Astrocyte of the spinal cord (primary cell): ENCODE measurements around the gene EFHD1.

Source experiments
- DNase-seq: peaks from one replicate; pipeline ENCODE4 v3.0.0; 2011; ENCODE audit warnings: low read depth, low spot score
- H3K4me3 ChIP-seq: 2 replicates; pipeline ENCODE4 v1.5.1; 2011; ENCODE audit warnings: low read depth, mild to moderate bottlenecking, low read length, moderate library complexity
- CTCF ChIP-seq: IDR thresholded peaks from 2 replicates; pipeline ENCODE4 v1.5.1; 2012; ENCODE audit warnings: low read depth, mild to moderate bottlenecking, low read length, inconsistent platforms
- in situ Hi-C: cut with HindIII; loops from 2 replicates; pipeline ENCODE4 v1.10.0; 2017; ENCODE audit warnings: low sequenced_read_pairs

EFHD1 gene

DNA sequence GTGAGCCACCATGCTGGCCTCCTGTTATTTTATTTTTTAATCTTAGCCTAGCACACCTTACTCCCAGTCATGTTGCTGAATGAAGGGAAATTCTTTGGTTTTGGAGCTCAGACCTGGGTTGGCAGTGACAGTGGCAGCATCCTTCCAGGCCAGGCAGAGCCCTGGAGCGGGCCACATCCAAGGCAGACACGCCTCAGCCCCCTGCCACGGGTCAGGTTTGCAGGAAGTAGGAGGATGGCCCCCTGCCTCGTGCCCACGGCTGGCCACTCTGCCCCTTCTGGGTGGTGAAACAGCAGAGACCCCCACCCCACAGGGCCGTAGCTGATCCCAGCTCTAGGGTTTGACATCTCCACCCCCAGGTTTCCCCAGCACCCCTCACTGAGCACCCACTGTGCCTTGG is 11.7 kb downstream of the EFHD1 start:
- TF ChIP-seq CTCF = no peak
- DNase-seq = no peak
- in situ Hi-C loops = no loop called here
- no peak overlapping the region for H3K4me3 ChIP-seq

DNA sequence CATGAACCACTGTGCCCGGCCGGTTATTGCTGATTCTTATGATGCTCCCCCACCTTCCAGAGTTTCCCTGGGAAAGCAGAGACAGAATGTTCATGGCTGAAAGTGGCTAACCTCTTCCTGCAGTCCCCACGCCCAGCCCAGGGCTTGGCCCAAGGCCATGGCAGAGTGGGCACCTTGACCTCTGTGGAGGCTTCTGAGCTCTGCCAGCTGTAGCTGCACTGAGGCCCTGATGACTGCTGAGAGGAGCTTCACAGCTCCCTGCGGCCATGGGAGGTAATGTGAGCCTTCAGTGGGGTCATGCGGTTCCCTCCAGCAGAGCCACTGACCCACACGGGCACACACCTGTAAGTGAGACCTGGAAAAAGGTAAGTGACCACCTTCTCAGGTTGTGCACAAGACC is 13.3 kb downstream of the EFHD1 start:
- TF ChIP-seq CTCF = no peak
- in situ Hi-C loops = no loop called here

GRCh38 chr2:232647261-232647660 is 13.9 kb downstream of the EFHD1 start:
- in situ Hi-C loops = no loop called here
- no peak for TF ChIP-seq CTCF
- no peak overlapping the region for H3K4me3 ChIP-seq
- DNase-seq = no peak

More for the DNA sequence above, 13.3 kb downstream of the EFHD1 start:
- H3K4me3 ChIP-seq = no peak overlapping the region
- DNase-seq = no peak

- no peak for DNase-seq
- no peak for TF ChIP-seq CTCF
- no peak overlapping the region for H3K4me3 ChIP-seq
- in situ Hi-C loops = no loop called here
These were observed 15.6 kb downstream of the EFHD1 start for GRCh38 chr2:232649033-232649432.

DNA sequence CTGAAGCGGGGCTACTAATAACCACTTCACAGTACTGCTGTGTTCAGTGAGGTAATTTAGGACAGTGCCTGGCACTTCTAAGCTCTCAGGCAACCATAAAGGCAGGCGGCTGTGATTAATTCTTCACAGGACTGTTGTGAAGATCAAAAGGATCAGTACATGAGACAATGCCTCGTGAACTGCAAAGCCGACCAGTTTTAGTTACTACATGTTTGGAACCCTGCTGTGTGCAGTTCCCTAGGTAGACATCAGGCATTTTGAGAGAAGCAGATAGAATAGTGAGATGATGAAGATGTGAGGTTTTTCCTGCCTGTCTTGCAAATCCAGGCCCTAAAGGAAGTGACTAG is 19.1 kb downstream of the EFHD1 start:
- TF ChIP-seq CTCF = no peak
- DNase-seq = no peak
- in situ Hi-C loops = no loop called here
- H3K4me3 ChIP-seq = no peak overlapping the region

- in situ Hi-C loops = no loop called here
- no peak for DNase-seq
- H3K4me3 ChIP-seq = no peak overlapping the region
- no peak for TF ChIP-seq CTCF
These were observed 20.0 kb downstream of the EFHD1 start for GRCh38 chr2:232653441-232653840.

- no peak for TF ChIP-seq CTCF
- in situ Hi-C loops = no loop called here
- DNase-seq = no peak
- no peak overlapping the region for H3K4me3 ChIP-seq
These were observed 22.0 kb downstream of the EFHD1 start for GRCh38 chr2:232655392-232655791.
